Fibroblast of skin of right quadriceps (primary cell): ENCODE results near the gene NOS3.
"Not testable (repeated sequence)": the region's sequence is repeated elsewhere in the genome, so short reads cannot be mapped to it uniquely, and the experiment has no call there.

ENCODE experiments used
- DNase-seq: peaks from one replicate; pipeline ENCODE4 v3.0.0-alpha.2; 2013

NOS3 gene

DNA sequence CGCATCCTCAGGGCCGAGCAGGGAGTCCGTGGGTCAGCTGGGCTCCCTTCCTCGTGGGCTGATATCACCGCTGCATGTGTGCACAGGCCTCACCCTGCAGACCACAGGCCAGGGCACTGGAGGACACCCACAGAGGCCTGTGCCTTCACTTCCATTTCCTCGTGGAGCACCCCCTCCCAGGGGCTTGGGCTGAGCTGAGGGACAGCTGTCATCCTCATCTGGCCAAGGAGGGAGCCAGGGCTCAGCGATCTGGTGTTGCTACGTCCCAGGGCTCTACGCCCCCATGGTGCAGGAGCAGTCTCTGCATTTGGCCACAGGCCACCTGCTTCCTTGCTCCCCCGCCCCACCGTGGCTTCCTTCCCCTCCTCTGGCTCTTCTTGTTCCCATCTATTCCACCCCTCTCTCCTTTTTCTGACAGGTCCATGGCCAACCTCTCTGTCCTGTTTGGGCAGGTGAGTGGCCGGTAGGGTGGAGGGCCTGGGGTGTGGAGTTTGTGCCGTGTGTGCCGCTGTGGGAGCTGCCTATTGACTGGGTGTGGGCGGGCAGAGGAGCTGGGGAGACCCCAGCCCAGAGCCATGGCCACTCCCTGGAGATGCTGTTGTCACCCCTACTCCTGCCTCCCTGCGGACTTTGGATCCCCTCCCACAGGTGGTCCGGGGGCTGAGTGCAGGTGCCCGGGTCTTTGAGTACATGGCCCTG, 49.2 kb downstream of the NOS3 start:
- DNase-seq, result no peak

DNA sequence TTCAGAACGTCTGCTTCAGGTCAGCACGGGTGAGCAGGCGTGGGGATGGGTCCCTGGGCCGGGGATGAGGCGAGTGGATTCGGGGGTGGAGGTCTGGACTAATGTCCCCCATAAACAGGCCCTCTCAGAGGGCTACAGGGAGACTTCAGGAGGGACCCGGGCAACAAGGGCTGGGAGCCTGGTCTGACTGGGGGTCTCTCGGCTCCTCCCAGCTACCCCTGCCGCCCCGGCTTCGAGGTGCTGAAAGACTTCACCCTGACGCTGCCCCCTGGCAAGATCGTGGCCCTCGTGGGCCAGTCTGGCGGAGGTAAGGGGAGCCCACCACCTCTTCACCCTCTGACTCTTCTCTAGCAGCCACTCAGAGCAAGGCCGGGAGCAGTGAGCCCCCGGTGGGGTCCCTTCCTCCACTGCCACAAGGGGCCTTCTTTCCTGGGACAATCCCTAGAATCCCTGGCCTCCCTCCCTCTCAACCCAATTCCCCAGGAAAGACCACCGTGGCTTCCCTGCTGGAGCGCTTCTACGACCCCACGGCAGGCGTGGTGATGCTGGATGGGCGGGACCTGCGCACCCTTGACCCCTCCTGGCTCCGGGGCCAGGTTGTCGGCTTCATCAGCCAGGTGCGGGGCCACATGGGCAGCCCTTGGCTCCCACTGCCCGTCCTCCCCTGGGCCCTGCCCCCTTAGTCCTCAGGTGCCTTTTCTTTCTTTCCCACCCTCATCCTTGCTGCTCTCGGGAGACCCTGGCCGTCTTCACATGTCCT, 50.0 kb downstream of the NOS3 start:
- DNase-seq, result no peak

GRCh38 chr7:151043449-151043848, 52.6 kb downstream of the NOS3 start:
- not testable (repeated sequence) for DNase-seq

DNA sequence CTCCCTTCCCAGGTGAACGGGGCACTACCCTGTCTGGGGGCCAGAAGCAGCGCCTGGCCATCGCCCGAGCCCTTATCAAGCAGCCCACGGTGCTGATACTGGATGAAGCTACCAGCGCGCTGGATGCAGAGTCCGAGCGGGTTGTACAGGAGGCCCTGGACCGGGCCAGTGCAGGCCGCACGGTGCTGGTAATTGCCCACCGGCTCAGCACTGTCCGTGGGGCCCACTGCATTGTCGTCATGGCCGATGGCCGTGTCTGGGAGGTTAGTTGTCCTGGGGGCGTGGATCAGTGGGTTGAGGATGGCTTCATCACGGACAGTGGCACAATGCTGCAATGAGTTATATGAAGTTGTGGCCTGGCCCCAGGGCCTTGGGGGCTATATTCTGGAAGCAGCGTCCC, 53.1 kb downstream of the NOS3 start:
- no peak for DNase-seq

DNA sequence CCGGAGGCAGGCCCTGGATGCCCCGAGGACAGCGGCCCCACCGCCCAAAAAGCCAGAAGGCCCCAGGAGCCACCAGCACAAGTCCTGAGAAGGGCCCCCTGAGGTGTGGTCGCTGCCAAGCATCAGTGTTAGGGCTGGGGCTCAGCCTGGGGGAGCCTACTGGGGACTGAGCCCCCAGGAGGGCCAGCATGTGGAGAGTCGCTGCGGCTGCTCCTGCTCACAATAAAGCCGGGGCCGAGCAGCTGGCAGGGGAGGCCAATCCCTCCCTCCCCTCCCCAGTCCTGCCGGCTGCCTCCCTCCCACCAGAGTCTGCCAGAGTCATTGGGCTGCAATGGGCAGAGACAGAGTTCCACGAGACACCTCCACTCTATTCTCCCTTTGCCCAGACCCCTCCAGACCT, 54.4 kb downstream of the NOS3 start:
- no peak for DNase-seq

GRCh38 chr7:151045967-151046366, 55.1 kb downstream of the NOS3 start:
- no peak for DNase-seq

DNA sequence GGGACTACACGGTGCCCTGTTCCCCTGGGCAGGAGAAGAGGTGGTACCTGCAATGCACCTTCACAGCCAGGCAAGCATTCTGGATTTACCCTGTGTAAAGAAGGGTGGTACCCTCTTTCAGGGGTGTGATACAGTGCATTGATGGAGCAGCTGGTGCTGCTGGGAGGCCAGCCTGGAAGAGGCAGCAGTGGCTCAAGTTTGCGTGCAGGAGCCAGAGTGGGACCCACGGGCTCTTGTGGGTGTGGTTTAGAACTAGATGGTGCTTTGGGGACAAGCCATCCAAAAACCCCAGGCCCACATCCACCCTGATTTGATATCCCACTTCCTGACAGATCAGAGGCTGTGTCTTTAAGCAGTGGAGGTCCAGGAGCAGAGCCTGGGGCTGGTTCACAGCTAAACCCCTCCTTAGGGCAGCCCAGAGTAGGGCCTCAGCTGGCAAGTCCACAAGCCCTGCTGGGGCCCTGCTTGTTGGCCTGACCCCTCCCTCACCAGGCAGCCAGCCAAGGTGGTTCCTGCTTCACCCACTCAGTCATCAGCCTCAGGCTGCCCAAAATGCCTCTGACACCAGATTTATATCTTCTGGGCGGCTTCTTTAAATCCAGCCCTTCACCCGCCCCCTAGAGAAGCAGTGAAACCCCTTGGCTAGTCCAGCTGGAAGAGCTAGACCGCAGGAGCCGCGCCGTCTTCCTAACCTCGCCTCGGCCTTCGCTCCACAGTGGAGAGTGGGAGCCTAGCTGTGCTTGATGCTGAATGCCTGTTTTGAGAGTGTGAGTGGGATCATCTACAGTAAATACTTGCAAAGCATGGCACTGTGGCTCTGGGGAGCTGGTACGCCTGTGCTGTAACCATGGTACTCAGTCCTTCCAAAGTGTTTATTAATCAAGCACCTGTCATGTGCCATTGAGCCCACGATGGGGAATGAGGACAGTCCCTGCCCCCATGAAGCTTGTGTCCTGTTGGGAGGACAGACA, 56.1 kb downstream of the NOS3 start:
- peak; percentile 63 for DNase-seq

DNA sequence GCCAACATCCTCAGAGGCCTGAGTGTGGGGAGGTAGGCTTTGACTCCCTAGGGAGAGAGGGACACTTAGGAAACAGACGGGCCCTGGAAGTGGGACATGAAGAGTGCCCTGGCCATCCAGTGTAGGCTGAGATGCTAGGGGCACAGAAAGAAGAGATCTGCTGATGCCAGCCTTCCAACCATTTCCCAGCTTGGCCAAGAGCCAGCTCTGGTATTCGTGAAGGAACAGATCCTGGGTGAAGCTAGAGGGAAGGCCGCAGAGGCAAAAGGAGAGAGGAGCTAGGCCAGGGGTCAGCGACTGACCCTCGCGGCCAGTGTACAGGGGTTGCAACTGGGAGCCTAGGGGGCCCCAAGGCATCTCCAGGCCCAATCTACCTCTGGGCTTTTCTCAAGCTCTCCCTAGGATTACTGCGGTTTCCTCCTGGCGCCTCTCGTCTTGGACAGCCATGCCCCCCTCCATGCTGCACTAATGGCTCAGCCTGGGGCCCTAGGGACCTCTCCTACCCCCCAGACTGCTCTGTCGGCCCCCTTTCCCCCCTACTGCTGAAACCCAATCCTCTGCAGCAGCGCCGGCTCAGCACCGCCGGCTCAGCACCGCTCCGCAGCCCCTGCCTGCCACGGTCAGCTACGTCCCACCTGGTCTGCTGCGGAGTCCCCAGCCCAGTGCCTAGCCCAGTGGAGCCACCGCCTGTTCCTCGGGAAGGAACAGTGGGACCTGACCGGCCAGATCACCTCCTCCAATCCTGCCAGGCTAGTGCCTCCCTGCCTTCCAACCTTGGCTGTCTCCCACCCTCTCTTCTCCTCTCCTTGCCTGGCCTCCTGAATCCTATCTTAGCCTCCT, 57.4 kb downstream of the NOS3 start, which contains the start of gene ASIC3:
ASIC3 (plus strand) TSS at position 556 of the 840 bp plus-strand sequence. CDS start 355 bp downstream, outside the sequence.
- no peak for DNase-seq

GRCh38 chr7:151048911-151049463, 58.2 kb downstream of the NOS3 start:
- no peak for DNase-seq

DNA sequence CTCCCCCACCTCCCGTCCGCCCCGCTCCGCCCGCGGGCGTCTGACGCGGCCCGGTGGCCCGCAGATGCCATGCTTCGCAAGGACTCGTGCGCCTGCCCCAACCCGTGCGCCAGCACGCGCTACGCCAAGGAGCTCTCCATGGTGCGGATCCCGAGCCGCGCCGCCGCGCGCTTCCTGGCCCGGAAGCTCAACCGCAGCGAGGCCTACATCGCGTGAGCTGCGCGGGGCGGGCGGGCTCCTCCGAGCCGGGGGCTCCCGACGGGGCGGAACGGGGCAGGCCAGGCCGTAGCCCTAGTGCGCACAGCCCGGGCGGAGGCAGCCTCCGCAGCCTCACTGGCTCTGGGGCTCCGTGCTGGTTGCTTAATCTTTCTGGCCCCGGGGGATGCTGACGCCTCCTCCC, 60.3 kb downstream of the NOS3 start:
- peak; percentile 66 for DNase-seq

- no peak for DNase-seq
Observed at GRCh38 chr7:151053096-151053495, 62.3 kb downstream of the NOS3 start.

DNA sequence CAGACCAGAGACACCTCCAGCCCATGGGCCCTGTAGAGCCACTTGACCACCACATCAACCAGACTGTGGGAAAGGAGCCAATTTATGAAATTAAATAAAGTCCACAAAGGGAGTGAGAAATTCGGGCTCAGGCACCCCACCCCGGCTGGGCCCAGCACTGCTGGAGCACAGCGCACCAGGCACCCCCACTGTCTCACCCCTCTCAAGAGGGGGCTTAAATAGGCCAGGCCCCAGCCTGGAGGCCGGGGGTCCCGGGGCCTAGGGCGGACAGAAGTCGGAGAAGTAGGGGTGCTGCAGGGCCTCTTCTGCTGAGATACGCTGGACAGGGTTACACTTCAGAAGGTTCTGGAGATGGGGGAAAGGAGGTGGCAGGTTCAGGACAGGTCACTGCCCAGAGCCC, 62.9 kb downstream of the NOS3 start:
- no peak for DNase-seq

- DNase-seq, result no peak
Observed at GRCh38 chr7:151056283-151056665, 65.5 kb downstream of the NOS3 start.

- no peak for DNase-seq
Observed at GRCh38 chr7:151056666-151057505, 66.1 kb downstream of the NOS3 start.

GRCh38 chr7:151057506-151057988, 66.7 kb downstream of the NOS3 start, which contains the start of gene CDK5:
TSS of gene CDK5 (minus strand) at chr7:151057897. CDS start at chr7:151057848, 49 bp downstream.
- DNase-seq, result no peak

GRCh38 chr7:151057989-151058780, 67.4 kb downstream of the NOS3 start:
- peak; percentile 100 for DNase-seq

- no peak for DNase-seq
Observed at GRCh38 chr7:151058781-151059366, 68.1 kb downstream of the NOS3 start.

GRCh38 chr7:151059367-151060112, 68.7 kb downstream of the NOS3 start, which contains the start of gene SLC4A2:
TSS of gene SLC4A2 (plus strand) at chr7:151059589. CDS start at chr7:151061988, 2,399 bp downstream.
- DNase-seq, result peak; percentile 77

GRCh38 chr7:151060113-151060415, 69.2 kb downstream of the NOS3 start:
- no peak for DNase-seq
